Neural cell (in vitro differentiated cells): ENCODE results near the gene DNAJB8. TPM values are rescaled to one million over a fixed set of nuclear protein-coding genes. Genes with fewer than 3 reads are reported as not detected.

Experiments used
- H2AFZ ChIP-seq: fragments of 200-600, 300-800 bp; sonication (generic), shearing (Covaris generic); 2 replicates; pipeline ENCODE4 v1.6.0; 2014; ENCODE audit warnings: low read depth, mild to moderate bottlenecking, antibody characterized with exemption, low read length, moderate library complexity
- H3F3A ChIP-seq: fragments of 200-600 bp; shearing (Covaris generic); 2 replicates; pipeline ENCODE4 v1.6.1; 2016; ENCODE audit warnings: mild to moderate bottlenecking, moderate library complexity, mixed read lengths, antibody characterized with exemption, low read length; ENCODE audit not compliant: insufficient read depth, poor library complexity, severe bottlenecking
- H3K27ac ChIP-seq: fragments of 200-600, 300-800 bp; sonication (generic), shearing (Covaris generic); 2 replicates; pipeline ENCODE4 v1.5.1; 2014; ENCODE audit warnings: mild to moderate bottlenecking, low read length, moderate library complexity
- H3K27me3 ChIP-seq: fragments of 300-800, 200-600 bp; sonication (generic), shearing (Covaris generic); 2 replicates; pipeline ENCODE4 v1.6.0; 2014; ENCODE audit warnings: mild to moderate bottlenecking, low read depth, low read length, moderate library complexity; ENCODE audit not compliant: insufficient read depth
- H3K36me3 ChIP-seq: fragments of 300-800, 200-600 bp; sonication (generic), shearing (Covaris generic); 2 replicates; pipeline ENCODE4 v1.5.1; 2014; ENCODE audit warnings: mild to moderate bottlenecking, antibody characterized with exemption, low read length, moderate library complexity; ENCODE audit not compliant: insufficient read depth
- H3K4me2 ChIP-seq: fragments of 300-800, 200-600 bp; sonication (generic), shearing (Covaris generic); 2 replicates; pipeline ENCODE4 v1.6.0; 2014; ENCODE audit warnings: mild to moderate bottlenecking, low read length
- H3K4me3 ChIP-seq: fragments of 300-800, 200-600 bp; sonication (generic), shearing (Covaris generic); 2 replicates; pipeline ENCODE4 v1.5.1; 2014; ENCODE audit warnings: mild to moderate bottlenecking, low read length, moderate library complexity
- H3K79me2 ChIP-seq: fragments of 200-600 bp; shearing (Covaris generic); replicated peaks from 2 replicates; pipeline ENCODE4 v1.6.0; 2014; ENCODE audit warnings: mild to moderate bottlenecking, low read length, moderate library complexity; ENCODE audit not compliant: insufficient read depth
- H3K9ac ChIP-seq: fragments of 300-800, 200-600 bp; sonication (generic), shearing (Covaris generic); 2 replicates; pipeline ENCODE4 v1.6.1; 2016; ENCODE audit warnings: mild to moderate bottlenecking, low read length, mixed read lengths
- H3K9me2 ChIP-seq: fragments of 200-600 bp; shearing (Covaris generic); 2 replicates; pipeline ENCODE4 v1.6.1; 2016; ENCODE audit warnings: mild to moderate bottlenecking, low read length, mixed read lengths; ENCODE audit not compliant: insufficient read depth
- H3K9me3 ChIP-seq: fragments of 200-600, 300-800 bp; sonication (generic), shearing (Covaris generic); 2 replicates; pipeline ENCODE4 v1.6.1; 2016; ENCODE audit warnings: mild to moderate bottlenecking, mixed run types, low read length, moderate library complexity, mixed read lengths
- H4K20me1 ChIP-seq: fragments of 200-600 bp; shearing (Covaris generic); 2 replicates; pipeline ENCODE4 v1.6.1; 2016; ENCODE audit warnings: mild to moderate bottlenecking, mixed run types; ENCODE audit not compliant: insufficient read depth
- EP300 ChIP-seq: fragments of 450-650 bp; conservative IDR thresholded peaks from 2 replicates; pipeline ENCODE4 v1.6.1; 2014; ENCODE audit warnings: antibody characterized with exemption, mild to moderate bottlenecking, moderate library complexity; ENCODE audit not compliant: poor library complexity, severe bottlenecking
- EZH2 ChIP-seq: fragments of 200-600, 300-800 bp; shearing (Covaris generic), sonication (generic); IDR thresholded peaks from 2 replicates; pipeline ENCODE4 v1.6.1; 2014; ENCODE audit warnings: antibody characterized with exemption, low read length, borderline replicate concordance, mild to moderate bottlenecking; ENCODE audit not compliant: insufficient read depth, poor library complexity, severe bottlenecking
- MXI1 ChIP-seq: fragments of 450-650 bp; conservative IDR thresholded peaks from 2 replicates; pipeline ENCODE4 v1.6.1; 2014; ENCODE audit warnings: antibody characterized with exemption, mild to moderate bottlenecking; ENCODE audit not compliant: poor library complexity, severe bottlenecking
- POLR2AphosphoS5 ChIP-seq: IDR thresholded peaks from 2 replicates; pipeline ENCODE4 v1.6.1; 2012
- RAD21 ChIP-seq: fragments of 450-650 bp; conservative IDR thresholded peaks from 2 replicates; pipeline ENCODE4 v1.6.1; 2014; ENCODE audit warnings: antibody characterized with exemption, mild to moderate bottlenecking, moderate library complexity
- SMC3 ChIP-seq: fragments of 450-650 bp; conservative IDR thresholded peaks from 2 replicates; pipeline ENCODE4 v1.6.1; 2014; ENCODE audit warnings: antibody characterized with exemption, mild to moderate bottlenecking, moderate library complexity; ENCODE audit not compliant: poor library complexity
- TAF1 ChIP-seq: IDR thresholded peaks from 2 replicates; pipeline ENCODE4 v1.6.1; 2012; ENCODE audit warnings: low read depth
- polyA plus RNA-seq: library from polyadenylated mRNA; depleted of rRNA; stranded (reverse); fragments of >200 nt; gene quantifications from 2 replicates; pipeline ENCODE4 v1.2.3, GENCODE V29; 2014
- TF ChIP-seq, protein P1 (sequence below): fragments of 450-650 bp; IDR thresholded peaks from 2 replicates; pipeline ENCODE4 v1.5.1; 2014; ENCODE audit warnings: antibody characterized with exemption, mild to moderate bottlenecking, moderate library complexity; ENCODE audit not compliant: poor library complexity, severe bottlenecking
- TF ChIP-seq, protein P2 (sequence below): IDR thresholded peaks from 2 replicates; pipeline ENCODE4 v1.6.1; 2012; ENCODE audit warnings: borderline replicate concordance

The DNAJB8 gene
- polyA plus RNA-seq, 1 donor from 2014 or later = not detected

DNA sequence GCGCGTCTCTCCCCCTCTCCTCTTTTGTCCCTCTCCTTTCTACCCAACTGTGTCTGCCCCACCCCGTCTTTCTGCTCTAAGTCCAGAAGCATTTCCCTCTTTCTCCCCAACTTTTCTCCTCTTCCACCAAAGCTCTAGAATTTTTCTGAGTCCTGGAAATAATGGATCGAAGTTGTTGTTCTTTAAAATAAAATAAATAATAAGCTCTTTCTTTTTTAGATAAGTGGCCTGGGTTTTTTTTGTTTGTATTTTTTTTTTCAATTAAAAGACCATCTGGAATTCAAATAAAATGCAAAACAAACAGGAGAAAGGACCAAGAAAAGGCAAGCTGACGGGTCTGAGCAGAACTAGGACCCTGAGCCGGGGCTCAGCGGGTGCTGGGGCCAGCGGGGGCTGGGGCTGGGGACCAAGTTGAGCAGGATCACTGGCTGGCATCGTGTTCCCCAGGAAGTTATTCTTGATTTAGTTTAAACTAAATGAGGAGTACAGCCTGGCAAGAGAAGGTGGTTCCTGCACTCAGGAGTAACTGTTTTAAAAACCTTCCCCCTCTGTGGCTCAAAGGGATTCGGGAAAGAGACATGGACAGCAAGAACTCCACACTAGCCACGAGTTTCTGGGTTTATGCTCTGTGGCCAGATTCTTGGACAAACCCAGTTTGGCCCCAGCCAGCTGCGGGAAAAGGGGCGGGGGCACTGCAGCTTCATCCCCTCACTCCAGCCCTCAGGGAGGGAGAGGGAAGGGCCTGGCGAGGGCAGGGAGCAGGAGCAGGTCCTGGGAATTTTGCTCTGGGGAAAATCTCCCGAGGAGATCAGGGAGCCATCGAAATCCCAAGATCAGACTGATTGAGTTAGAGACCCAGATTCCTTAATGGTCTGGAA is 18.0 kb upstream of the DNAJB8 start:
- no peaks in the 10 kb centered on the region for H3K79me2 ChIP-seq
- H3F3A ChIP-seq = no peaks in the 10 kb centered on the region
- no peaks in the 10 kb centered on the region for H4K20me1 ChIP-seq
- H3K4me2 ChIP-seq = no peak overlapping the region
- H3K9me2 ChIP-seq = no peaks in the 10 kb centered on the region
- H3K4me3 ChIP-seq = no peak overlapping the region
- peaks cover 100% of the 10 kb centered on the region for H3K27me3 ChIP-seq
- TF ChIP-seq TAF1 (no peak), SMC3 (no peak), EZH2 (no peak), RAD21 (no peak), EP300 (no peak), MXI1 (no peak), POLR2AphosphoS5 (no peak)
- TF ChIP-seq, protein P1, sequence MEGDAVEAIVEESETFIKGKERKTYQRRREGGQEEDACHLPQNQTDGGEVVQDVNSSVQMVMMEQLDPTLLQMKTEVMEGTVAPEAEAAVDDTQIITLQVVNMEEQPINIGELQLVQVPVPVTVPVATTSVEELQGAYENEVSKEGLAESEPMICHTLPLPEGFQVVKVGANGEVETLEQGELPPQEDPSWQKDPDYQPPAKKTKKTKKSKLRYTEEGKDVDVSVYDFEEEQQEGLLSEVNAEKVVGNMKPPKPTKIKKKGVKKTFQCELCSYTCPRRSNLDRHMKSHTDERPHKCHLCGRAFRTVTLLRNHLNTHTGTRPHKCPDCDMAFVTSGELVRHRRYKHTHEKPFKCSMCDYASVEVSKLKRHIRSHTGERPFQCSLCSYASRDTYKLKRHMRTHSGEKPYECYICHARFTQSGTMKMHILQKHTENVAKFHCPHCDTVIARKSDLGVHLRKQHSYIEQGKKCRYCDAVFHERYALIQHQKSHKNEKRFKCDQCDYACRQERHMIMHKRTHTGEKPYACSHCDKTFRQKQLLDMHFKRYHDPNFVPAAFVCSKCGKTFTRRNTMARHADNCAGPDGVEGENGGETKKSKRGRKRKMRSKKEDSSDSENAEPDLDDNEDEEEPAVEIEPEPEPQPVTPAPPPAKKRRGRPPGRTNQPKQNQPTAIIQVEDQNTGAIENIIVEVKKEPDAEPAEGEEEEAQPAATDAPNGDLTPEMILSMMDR = no peak
- TF ChIP-seq, protein P2, sequence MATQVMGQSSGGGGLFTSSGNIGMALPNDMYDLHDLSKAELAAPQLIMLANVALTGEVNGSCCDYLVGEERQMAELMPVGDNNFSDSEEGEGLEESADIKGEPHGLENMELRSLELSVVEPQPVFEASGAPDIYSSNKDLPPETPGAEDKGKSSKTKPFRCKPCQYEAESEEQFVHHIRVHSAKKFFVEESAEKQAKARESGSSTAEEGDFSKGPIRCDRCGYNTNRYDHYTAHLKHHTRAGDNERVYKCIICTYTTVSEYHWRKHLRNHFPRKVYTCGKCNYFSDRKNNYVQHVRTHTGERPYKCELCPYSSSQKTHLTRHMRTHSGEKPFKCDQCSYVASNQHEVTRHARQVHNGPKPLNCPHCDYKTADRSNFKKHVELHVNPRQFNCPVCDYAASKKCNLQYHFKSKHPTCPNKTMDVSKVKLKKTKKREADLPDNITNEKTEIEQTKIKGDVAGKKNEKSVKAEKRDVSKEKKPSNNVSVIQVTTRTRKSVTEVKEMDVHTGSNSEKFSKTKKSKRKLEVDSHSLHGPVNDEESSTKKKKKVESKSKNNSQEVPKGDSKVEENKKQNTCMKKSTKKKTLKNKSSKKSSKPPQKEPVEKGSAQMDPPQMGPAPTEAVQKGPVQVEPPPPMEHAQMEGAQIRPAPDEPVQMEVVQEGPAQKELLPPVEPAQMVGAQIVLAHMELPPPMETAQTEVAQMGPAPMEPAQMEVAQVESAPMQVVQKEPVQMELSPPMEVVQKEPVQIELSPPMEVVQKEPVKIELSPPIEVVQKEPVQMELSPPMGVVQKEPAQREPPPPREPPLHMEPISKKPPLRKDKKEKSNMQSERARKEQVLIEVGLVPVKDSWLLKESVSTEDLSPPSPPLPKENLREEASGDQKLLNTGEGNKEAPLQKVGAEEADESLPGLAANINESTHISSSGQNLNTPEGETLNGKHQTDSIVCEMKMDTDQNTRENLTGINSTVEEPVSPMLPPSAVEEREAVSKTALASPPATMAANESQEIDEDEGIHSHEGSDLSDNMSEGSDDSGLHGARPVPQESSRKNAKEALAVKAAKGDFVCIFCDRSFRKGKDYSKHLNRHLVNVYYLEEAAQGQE = no peak
- no peak overlapping the region for H3K27ac ChIP-seq
- H3K9ac ChIP-seq = no peak overlapping the region
- no peaks in the 10 kb centered on the region for H3K9me3 ChIP-seq
- no peaks in the 10 kb centered on the region for H3K36me3 ChIP-seq
- H2AFZ ChIP-seq = no peak overlapping the region

DNA sequence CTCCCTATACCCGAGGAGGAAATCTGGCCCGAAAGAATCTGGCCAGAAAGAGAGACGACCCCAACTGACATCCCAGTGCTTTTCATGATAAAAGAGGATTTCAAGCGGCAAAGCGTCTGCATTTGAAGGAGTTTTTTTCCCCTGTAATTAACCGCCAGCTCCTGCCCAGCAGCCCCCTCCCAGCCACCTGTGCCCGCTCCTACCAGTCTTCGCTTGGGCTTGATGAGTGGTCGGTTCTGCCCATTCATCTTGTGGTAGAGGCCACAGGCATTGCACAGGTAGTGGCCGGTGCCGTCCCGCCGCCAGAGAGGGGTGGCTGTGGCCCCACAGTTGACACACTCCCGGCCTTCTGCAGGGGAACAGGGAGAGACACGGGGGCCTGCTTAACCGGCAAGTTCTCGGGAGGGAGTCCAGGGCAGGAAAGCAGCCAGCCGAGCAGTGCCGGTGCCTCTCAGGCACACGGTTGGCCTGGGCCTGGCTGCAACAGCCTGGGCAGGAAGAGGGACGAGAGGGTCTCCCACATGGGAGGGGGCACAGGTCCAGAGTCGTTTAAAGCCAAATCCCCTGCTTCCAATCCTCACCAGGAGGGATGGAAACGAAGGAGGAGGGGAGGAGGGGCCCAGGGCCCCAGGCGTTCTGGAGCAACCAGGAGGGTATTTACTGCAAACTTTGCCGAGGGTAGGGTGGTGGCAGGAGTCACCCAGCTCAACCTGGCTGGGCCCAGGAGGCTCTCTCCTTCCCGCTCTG is 17.1 kb upstream of the DNAJB8 start:
- Histone ChIP-seq H3K9me3 (no peaks in the 10 kb centered on the region), H3K9me2 (no peaks in the 10 kb centered on the region), H2AFZ (no peak overlapping the region), H3K4me3 (no peak overlapping the region), H3K9ac (no peak overlapping the region), H3K4me2 (no peak overlapping the region), H3K79me2 (no peaks in the 10 kb centered on the region), H3K27ac (no peak overlapping the region), H3K36me3 (no peaks in the 10 kb centered on the region), H3K27me3 (peaks cover 99% of the 10 kb centered on the region), H3F3A (no peaks in the 10 kb centered on the region), H4K20me1 (no peaks in the 10 kb centered on the region)
- TF ChIP-seq, protein P2 = no peak
- TF ChIP-seq POLR2AphosphoS5 = peak; percentile 95
